HG02885 (cell line): ENCODE results near the gene GLDC.

ENCODE experiments used
- ATAC-seq: cut with Tn5 transposase; IDR thresholded peaks from one replicate; pipeline ENCODE4 v1.9.1; 2021; ENCODE audit warnings: mild to moderate bottlenecking; ENCODE audit not compliant: unreplicated experiment, poor library complexity

The GLDC gene

GRCh38 chr9:6535594-6535993, 109.9 kb downstream of the GLDC start:
- ATAC-seq = no peak

- no peak for ATAC-seq
Observed at GRCh38 chr9:6525326-6526045, 120.0 kb downstream of the GLDC start.

- no peak for ATAC-seq
Observed at GRCh38 chr9:6522263-6522662, 123.3 kb downstream of the GLDC start.

- no peak for ATAC-seq
Observed at GRCh38 chr9:6512085-6512657, 133.4 kb downstream of the GLDC start.

- ATAC-seq = no peak
Observed at GRCh38 chr9:6506571-6506970, 139.0 kb downstream of the GLDC start.

GRCh38 chr9:6502399-6502798, 143.1 kb downstream of the GLDC start:
- no peak for ATAC-seq

- no peak for ATAC-seq
Observed at GRCh38 chr9:6501526-6502210, 143.9 kb downstream of the GLDC start.

GRCh38 chr9:6498982-6499381, 146.5 kb downstream of the GLDC start:
- ATAC-seq = no peak

GRCh38 chr9:6495466-6495865, 150.1 kb downstream of the GLDC start:
- no peak for ATAC-seq

- no peak for ATAC-seq
Observed at GRCh38 chr9:6490863-6491262, 154.7 kb downstream of the GLDC start.

GRCh38 chr9:6489099-6489498, 156.4 kb downstream of the GLDC start:
- no peak for ATAC-seq

- no peak for ATAC-seq
Observed at GRCh38 chr9:6488395-6488794, 157.1 kb downstream of the GLDC start.

GRCh38 chr9:6484210-6484609, 161.3 kb downstream of the GLDC start:
- ATAC-seq = no peak
